HCT116 (cell line): Measurements from ENCODE around the gene ZNF524. TPM values are rescaled to one million over a fixed set of nuclear protein-coding genes. Genes with fewer than 3 reads are reported as not detected.

ENCODE experiments used
- ATAC-seq: fragments of 200-7000 bp; cut with Tn5 transposase; 2 replicates; pipeline ENCODE4 v1.9.1; 2020; ENCODE audit warnings: mild to moderate bottlenecking, moderate library complexity
- BruUV-seq: library from RNA; stranded (reverse); fragments of 400-500 nt; replicated peaks from 2 replicates; lab custom pipeline; 2021; lab: Mats Ljungman, UMichigan
- CTCF ChIA-PET: fragments of 300-600 bp; sonication (Branson Sonifier 250); formaldehyde crosslinking; loops from one replicate; lab custom pipeline; 2021; ENCODE audit warnings: antibody characterized with exemption; lab: Charles Lee
- POLR2A ChIA-PET: fragments of 300-600, 350-600 bp; sonication (Branson Sonifier 250); formaldehyde crosslinking; loops from one replicate; lab custom pipeline; 2021; ENCODE audit warnings: antibody characterized with exemption; lab: Charles Lee
- RAD21 ChIA-PET, 2 experiments: fragments of 300-600 bp; sonication (Branson Sonifier 250); formaldehyde crosslinking; loops; one replicate each; lab custom pipeline; 2023; ENCODE audit warnings: low total read pairs in 2 of 2; ENCODE audit not compliant: uncharacterized antibody in 2 of 2, unreplicated experiment in 2 of 2, low non-redundant PET in 1 of 2; lab: Charles Lee
- DNase-seq: peaks from one replicate; pipeline ENCODE4 v3.0.0-alpha.2; 2010; ENCODE audit warnings: low read depth, low spot score
- H2AFZ ChIP-seq: fragments of 200-600 bp; shearing (Covaris generic), sonication (generic); 2 replicates; pipeline ENCODE4 v1.6.1; 2017; ENCODE audit warnings: low read depth, mixed run types, mixed read lengths, antibody characterized with exemption, low read length; ENCODE audit not compliant: poor library complexity, severe bottlenecking
- H3K27ac ChIP-seq: 2 replicates; pipeline ENCODE4 v1.5.1; 2012; ENCODE audit warnings: low read depth, low read length
- H3K27me3 ChIP-seq: fragments of 200-600 bp; sonication (generic); 2 replicates; pipeline ENCODE4 v1.6.1; 2016; ENCODE audit warnings: mixed run types, low read length, mixed read lengths; ENCODE audit not compliant: insufficient read depth
- H3K36me3 ChIP-seq, 2 experiments: fragments of 200-500 bp in 1 of 2; fragments of 200-600 bp in 1 of 2; sonication (Bioruptor generic) in 1 of 2; sonication (generic) in 1 of 2; 2 replicates each; pipeline versions ENCODE4 v1.5.1 to v1.6.1; 2014 to 2016; ENCODE audit warnings: low read length in 2 of 2, inconsistent platforms in 1 of 2, mixed read lengths in 1 of 2, mixed run types in 1 of 2; ENCODE audit not compliant: insufficient read depth in 2 of 2, control insufficient read depth in 1 of 2
- H3K4me1 ChIP-seq, 2 experiments: fragments of 200-600 bp in 1 of 2; sonication (generic) in 1 of 2; 2 replicates each; pipeline versions ENCODE4 v1.5.1 to v1.6.1; 2012 to 2017; ENCODE audit warnings: low read length in 2 of 2, inconsistent platforms in 1 of 2, mild to moderate bottlenecking in 1 of 2, mixed read lengths in 1 of 2, mixed run types in 1 of 2, moderate library complexity in 1 of 2; ENCODE audit not compliant: insufficient read depth in 2 of 2, control insufficient read depth in 1 of 2
- H3K4me2 ChIP-seq: fragments of 200-600 bp; sonication (generic); 2 replicates; pipeline ENCODE4 v1.6.1; 2017; ENCODE audit warnings: mixed run types, low read length, mixed read lengths
- H3K4me3 ChIP-seq, 2 experiments: fragments of 200-600 bp in 1 of 2; sonication (generic) in 1 of 2; replicated peaks in 1 of 2; 2 replicates each; pipeline ENCODE4 v1.5.1; 2011 to 2016; ENCODE audit warnings: low read length in 2 of 2, control low read depth in 1 of 2, low read depth in 1 of 2, mild to moderate bottlenecking in 1 of 2, mixed read lengths in 1 of 2, mixed run types in 1 of 2
- H3K79me2 ChIP-seq: fragments of 200-600 bp; sonication (generic); 2 replicates; pipeline ENCODE4 v1.6.1; 2017; ENCODE audit warnings: mild to moderate bottlenecking, mixed run types, low read length, moderate library complexity, mixed read lengths; ENCODE audit not compliant: insufficient read depth
- H3K9ac ChIP-seq: fragments of 200-600 bp; sonication (generic); 2 replicates; pipeline ENCODE4 v1.6.1; 2016; ENCODE audit warnings: low read length, mixed read lengths
- H3K9me2 ChIP-seq: fragments of 200-600 bp; sonication (generic), shearing (Covaris generic); 2 replicates; pipeline ENCODE4 v1.6.1; 2017; ENCODE audit warnings: mixed run types, mild to moderate bottlenecking, moderate library complexity; ENCODE audit not compliant: insufficient read depth
- H3K9me3 ChIP-seq, 2 experiments: fragments of 200-500 bp in 1 of 2; fragments of 200-600 bp in 1 of 2; sonication (Bioruptor generic) in 1 of 2; sonication (generic) in 1 of 2; 2 replicates each; pipeline ENCODE4 v1.6.1; 2014 to 2017; ENCODE audit warnings: low read length in 2 of 2, mixed read lengths in 2 of 2, inconsistent platforms in 1 of 2, low read depth in 1 of 2, mild to moderate bottlenecking in 1 of 2, mixed run types in 1 of 2, moderate library complexity in 1 of 2; ENCODE audit not compliant: control insufficient read depth in 1 of 2, insufficient read depth in 1 of 2
- H4K20me1 ChIP-seq: fragments of 200-600 bp; sonication (generic), shearing (Covaris generic); 2 replicates; pipeline ENCODE4 v1.6.1; 2017; ENCODE audit warnings: mixed run types, mild to moderate bottlenecking, moderate library complexity; ENCODE audit not compliant: insufficient read depth
- CEBPB ChIP-seq: IDR thresholded peaks from 2 replicates; pipeline ENCODE4 v1.6.1; 2012; ENCODE audit warnings: low read depth
- ELF1 ChIP-seq: IDR thresholded peaks from 2 replicates; pipeline ENCODE4 v1.6.1; 2012; ENCODE audit warnings: low read depth, borderline replicate concordance
- EZH2 ChIP-seq: fragments of 200-600 bp; sonication (generic); IDR thresholded peaks from 2 replicates; pipeline ENCODE4 v1.6.1; 2017; ENCODE audit warnings: antibody characterized with exemption, mixed run types
- EZH2phosphoT487 ChIP-seq: fragments of 200-600 bp; IDR thresholded peaks from 2 replicates; pipeline ENCODE4 v1.6.1; 2018; ENCODE audit warnings: antibody characterized with exemption, borderline replicate concordance
- POLR2A ChIP-seq: IDR thresholded peaks from 2 replicates; pipeline ENCODE4 v1.7.0; 2011; ENCODE audit warnings: borderline replicate concordance; ENCODE audit not compliant: insufficient read depth, insufficient read length; ENCODE audit errors: extremely low read depth
- RAD21 ChIP-seq: IDR thresholded peaks from 2 replicates; pipeline ENCODE4 v1.6.1; 2012; ENCODE audit warnings: low read depth, mild to moderate bottlenecking
- SIN3A ChIP-seq: IDR thresholded peaks from 2 replicates; pipeline ENCODE4 v1.6.1; 2012; ENCODE audit warnings: low read depth
- SRF ChIP-seq: IDR thresholded peaks from 2 replicates; pipeline ENCODE4 v1.6.1; 2012; ENCODE audit warnings: low read depth
- TCF7L2 ChIP-seq: IDR thresholded peaks from 2 replicates; pipeline ENCODE4 v1.7.0; 2011; ENCODE audit warnings: borderline replicate concordance, inconsistent platforms; ENCODE audit not compliant: insufficient read depth, insufficient read length; ENCODE audit errors: extremely low read depth
- ZFX ChIP-seq: fragments of 450-650 bp; IDR thresholded peaks from 2 replicates; pipeline ENCODE4 v1.6.1; 2017
- intact Hi-C: fragments of 100-400 bp; cut with micrococcal nuclease; formaldehyde crosslinking; loops from 2 replicates; pipeline ENCODE4 v1.10.0; 2022
- total RNA-seq: library from RNA; stranded (reverse); gene quantifications from one replicate; pipeline ENCODE4 v1.2.1, GENCODE V29; 2021; ENCODE audit not compliant: unreplicated experiment
- TF ChIP-seq, protein P1 (sequence below): IDR thresholded peaks from 2 replicates; pipeline ENCODE4 v1.6.1; 2012
- TF ChIP-seq, protein P2 (sequence below): IDR thresholded peaks from 2 replicates; pipeline ENCODE4 v1.6.1; 2012; ENCODE audit warnings: low read depth
- TF ChIP-seq, protein P3 (sequence below), 3 experiments: fragments of 200-600 bp in 1 of 3; sonication (generic) in 1 of 3; IDR thresholded peaks in 2 of 3; conservative IDR thresholded peaks in 1 of 3; 2 replicates each; pipeline ENCODE4 v1.5.1; 2012 to 2017; ENCODE audit warnings: low read depth in 2 of 3, low read length in 2 of 3, antibody characterized with exemption in 1 of 3, borderline replicate concordance in 1 of 3, control low read depth in 1 of 3, mild to moderate bottlenecking in 1 of 3, mixed read lengths in 1 of 3, mixed run types in 1 of 3, moderate library complexity in 1 of 3; ENCODE audit not compliant: insufficient read depth in 1 of 3

ZNF524 gene
- total RNA-seq, 1 experiment from 2014 or later: 17.2 TPM

DNA sequence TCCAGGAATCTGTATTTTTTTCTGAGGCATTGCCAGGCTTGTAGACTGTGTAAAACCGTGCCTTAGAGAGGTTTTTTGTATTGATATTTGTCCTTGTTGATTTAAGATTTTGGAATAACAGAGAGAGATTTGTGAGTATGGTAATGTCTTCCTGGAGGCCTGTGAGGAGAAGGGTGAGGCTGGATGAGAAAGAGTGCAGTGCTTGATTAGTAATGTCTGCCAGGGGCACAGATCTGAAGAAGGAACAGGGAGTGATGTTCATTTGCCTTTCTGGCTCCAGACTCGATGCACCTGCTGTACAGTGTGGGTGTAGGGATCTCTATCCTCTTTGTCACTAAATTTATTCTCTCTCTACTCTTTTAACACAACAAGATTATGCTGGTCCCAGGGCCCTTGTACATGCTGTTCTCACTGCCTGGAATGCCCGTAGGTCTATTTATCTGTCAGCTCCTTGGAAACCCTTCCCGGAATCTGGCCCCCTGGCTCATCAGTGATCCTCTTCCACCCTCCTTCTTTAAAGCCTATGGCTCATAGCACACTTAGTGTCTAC, 5.0 kb upstream of the ZNF524 start:
- CTCF ChIA-PET: no interaction called here
- no peak overlapping the region for H3K4me3 ChIP-seq
- no TSS peak for BruUV-seq
- H3K9me2 ChIP-seq: no peaks in the 10 kb centered on the region
- DNase-seq (no peak), ATAC-seq (no peak)
- H3K27ac ChIP-seq: no peak overlapping the region
- no peak overlapping the region for H3K9ac ChIP-seq
- POLR2A ChIA-PET: no interaction called here
- H3K4me2 ChIP-seq: no peak overlapping the region
- no peaks in the 10 kb centered on the region for H3K9me3 ChIP-seq
- TF ChIP-seq ELF1: no peak
- TF ChIP-seq CEBPB: no peak
- TF ChIP-seq RAD21: no peak
- TF ChIP-seq, protein P1, sequence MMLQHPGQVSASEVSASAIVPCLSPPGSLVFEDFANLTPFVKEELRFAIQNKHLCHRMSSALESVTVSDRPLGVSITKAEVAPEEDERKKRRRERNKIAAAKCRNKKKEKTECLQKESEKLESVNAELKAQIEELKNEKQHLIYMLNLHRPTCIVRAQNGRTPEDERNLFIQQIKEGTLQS: no peak
- TF ChIP-seq, protein P2, sequence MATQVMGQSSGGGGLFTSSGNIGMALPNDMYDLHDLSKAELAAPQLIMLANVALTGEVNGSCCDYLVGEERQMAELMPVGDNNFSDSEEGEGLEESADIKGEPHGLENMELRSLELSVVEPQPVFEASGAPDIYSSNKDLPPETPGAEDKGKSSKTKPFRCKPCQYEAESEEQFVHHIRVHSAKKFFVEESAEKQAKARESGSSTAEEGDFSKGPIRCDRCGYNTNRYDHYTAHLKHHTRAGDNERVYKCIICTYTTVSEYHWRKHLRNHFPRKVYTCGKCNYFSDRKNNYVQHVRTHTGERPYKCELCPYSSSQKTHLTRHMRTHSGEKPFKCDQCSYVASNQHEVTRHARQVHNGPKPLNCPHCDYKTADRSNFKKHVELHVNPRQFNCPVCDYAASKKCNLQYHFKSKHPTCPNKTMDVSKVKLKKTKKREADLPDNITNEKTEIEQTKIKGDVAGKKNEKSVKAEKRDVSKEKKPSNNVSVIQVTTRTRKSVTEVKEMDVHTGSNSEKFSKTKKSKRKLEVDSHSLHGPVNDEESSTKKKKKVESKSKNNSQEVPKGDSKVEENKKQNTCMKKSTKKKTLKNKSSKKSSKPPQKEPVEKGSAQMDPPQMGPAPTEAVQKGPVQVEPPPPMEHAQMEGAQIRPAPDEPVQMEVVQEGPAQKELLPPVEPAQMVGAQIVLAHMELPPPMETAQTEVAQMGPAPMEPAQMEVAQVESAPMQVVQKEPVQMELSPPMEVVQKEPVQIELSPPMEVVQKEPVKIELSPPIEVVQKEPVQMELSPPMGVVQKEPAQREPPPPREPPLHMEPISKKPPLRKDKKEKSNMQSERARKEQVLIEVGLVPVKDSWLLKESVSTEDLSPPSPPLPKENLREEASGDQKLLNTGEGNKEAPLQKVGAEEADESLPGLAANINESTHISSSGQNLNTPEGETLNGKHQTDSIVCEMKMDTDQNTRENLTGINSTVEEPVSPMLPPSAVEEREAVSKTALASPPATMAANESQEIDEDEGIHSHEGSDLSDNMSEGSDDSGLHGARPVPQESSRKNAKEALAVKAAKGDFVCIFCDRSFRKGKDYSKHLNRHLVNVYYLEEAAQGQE: no peak
- no peak for TF ChIP-seq POLR2A
- TF ChIP-seq, protein P3, sequence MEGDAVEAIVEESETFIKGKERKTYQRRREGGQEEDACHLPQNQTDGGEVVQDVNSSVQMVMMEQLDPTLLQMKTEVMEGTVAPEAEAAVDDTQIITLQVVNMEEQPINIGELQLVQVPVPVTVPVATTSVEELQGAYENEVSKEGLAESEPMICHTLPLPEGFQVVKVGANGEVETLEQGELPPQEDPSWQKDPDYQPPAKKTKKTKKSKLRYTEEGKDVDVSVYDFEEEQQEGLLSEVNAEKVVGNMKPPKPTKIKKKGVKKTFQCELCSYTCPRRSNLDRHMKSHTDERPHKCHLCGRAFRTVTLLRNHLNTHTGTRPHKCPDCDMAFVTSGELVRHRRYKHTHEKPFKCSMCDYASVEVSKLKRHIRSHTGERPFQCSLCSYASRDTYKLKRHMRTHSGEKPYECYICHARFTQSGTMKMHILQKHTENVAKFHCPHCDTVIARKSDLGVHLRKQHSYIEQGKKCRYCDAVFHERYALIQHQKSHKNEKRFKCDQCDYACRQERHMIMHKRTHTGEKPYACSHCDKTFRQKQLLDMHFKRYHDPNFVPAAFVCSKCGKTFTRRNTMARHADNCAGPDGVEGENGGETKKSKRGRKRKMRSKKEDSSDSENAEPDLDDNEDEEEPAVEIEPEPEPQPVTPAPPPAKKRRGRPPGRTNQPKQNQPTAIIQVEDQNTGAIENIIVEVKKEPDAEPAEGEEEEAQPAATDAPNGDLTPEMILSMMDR (IDR thresholded peaks at IDR 0.05 in 2 of 3, conservative IDR thresholded peaks at IDR 0.05 in 1 of 3; ENCODE audit: borderline replicate concordance in 1 of 3, insufficient read depth in 1 of 3, low read depth in 2 of 3, low read length in 2 of 3): no peak
- TF ChIP-seq SIN3A: no peak
- no peak for TF ChIP-seq TCF7L2
- no peak for TF ChIP-seq ZFX
- no peak for TF ChIP-seq EZH2phosphoT487
- TF ChIP-seq EZH2: no peak
- TF ChIP-seq SRF: no peak
- TF ChIP-seq, all 23 proteins: peak for 0
- no peaks in the 10 kb centered on the region for H4K20me1 ChIP-seq
- H3K79me2 ChIP-seq: no peaks in the 10 kb centered on the region; the same call in 1 of the 2 replicates
- RAD21 ChIA-PET: no interaction called here
- H3K27me3 ChIP-seq: no peaks in the 10 kb centered on the region
- H2AFZ ChIP-seq: no peak overlapping the region
- H3K4me1 ChIP-seq: peaks cover 8 to 18% of the 10 kb centered on the region in 2 experiments; a peak in 3 of 4 replicates
- intact Hi-C loops: no loop called here
- H3K36me3 ChIP-seq: peaks cover 3 to 15% of the 10 kb centered on the region in 2 experiments
